Measurements from ENCODE around the gene SLC49A4.

Gene SLC49A4

DNA sequence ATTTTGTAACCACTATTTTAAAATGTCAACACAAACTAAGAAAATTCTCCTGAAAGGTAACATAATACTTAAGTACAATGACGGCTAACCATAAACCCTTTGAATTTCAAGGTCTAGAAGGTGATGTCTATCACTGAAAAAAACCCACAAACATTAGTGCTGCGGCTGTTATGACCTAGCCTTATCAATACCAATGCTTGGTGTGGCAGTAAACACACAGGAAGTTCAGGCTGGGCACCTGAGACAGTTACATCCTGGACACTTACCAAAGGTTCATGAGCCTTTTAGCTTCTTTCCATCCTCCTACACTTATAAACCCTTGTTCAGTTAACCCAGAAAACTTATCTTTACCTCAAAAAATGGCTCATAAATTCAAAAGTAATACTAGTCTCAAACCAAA lies 7.0 kb upstream of the SLC49A4 start:
- DNase-seq, result no peak

DNA sequence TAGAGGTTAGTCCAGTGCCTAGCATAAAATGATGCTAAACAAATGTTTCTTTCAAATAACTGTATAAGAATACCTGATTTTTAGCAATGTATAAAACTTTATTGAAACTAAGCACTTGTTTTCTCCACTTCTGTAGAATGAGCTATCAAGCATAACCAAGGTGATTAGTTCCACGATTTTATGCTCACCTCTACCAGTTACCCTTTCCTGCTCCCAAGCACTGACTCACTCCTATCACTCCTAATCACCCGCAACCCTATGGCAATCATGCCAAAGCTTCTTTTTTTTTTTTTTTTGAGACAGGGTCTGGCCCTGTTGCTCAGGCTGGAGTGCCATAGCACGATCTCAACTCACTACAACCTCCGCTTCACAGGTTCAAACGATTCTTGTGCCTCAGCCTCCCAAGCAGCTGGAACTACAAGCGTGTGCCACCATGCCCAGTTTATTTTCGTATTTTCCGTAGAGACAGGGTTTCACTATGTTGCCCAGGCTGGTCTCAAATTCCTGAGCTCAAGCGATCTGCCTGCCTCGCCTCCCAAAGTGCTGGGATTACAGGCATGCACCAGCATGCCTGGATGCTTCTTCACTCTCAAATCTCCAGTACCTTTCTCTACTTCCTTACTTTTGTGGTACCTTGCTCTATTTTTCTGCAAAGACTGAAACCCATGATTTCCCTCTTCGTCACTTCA lies 5.1 kb upstream of the SLC49A4 start:
- DNase-seq, result no peak

DNA sequence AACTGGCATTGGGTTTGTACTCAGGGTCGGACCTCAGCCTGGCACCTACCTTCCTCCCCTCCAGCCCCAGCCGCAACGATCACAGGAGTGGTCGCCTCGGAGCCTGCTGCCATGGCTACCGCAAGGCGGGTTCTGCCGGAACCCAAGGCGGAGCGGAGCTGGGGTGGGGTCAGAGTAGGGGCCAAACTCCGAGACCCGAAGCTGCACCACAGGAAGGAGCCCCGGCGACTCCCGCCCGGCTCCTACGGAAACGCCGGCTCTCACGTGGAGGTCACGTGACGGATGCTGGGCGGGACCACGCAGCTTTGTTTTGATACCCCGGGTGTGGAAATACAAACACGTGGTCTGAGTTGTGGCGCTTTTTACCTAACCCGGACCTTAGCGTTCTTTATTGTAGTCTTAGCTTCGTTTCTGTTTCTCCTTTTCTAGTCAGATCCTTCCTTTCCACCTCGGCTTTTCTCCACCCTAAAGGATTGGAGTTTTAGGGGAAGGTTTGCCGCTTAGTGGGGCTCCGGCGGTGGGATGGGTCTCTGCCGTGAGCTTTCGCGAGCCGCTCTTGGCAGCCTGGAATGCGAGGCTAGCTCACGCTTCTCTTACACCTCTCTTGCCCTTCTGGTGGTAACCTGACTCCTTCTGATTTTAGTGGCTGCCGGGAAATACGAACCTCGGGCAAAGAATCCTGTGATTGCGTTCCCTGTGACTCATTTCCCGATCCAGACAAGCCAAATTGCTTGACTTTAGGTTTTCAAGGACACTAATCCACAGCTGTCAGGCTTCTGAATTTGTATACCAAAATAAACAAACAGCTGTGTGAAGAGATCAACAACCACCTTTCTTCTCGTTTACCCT lies 1.1 kb upstream of the SLC49A4 start, which contains the start of gene HSPBAP1:
Gene HSPBAP1 (minus strand): TSS at position 264 of the 849 bp plus-strand sequence. CDS start 151 bp downstream, at position 113.
- DNase-seq, result no peak

DNA sequence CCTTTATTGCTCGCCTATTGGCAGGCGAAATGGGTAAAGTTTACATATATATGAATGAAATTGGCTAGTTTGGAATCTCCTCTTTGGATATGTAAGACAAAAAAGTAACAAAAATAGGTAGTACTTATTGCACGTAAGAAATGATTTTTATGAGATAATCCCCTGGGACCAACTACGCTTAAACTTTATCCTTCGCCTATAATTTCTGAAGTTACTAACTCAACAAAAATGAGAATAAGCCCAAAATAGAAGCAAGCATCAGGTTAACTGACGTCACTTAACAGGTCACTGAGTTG lies 438 bp upstream of the SLC49A4 start:
- no peak for DNase-seq

DNA sequence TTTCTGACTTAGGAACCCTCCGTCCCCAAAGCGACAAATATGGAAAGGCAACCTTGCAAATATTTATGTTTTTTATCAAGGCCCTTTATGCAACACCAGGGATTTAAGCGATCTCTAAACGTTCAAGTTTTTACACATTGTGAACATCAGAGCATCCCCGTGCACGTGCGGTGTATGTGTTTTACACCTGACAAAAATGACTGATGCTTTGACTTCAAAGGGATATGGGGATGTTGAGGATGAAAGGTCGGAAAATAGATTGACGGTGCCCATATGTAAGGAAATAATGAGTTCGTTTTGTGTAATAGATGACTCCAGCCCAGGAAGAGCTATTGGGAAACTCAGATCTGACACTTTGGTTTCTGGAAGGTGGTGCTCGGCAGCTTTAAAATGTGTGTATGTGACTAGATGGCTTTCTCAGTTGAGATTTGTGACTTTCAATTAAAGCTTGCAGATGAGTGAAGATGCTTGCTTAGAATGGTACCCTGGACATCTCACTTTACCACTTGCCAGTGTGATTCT lies 866 bp downstream of the SLC49A4 start:
- DNase-seq, result no peak

DNA sequence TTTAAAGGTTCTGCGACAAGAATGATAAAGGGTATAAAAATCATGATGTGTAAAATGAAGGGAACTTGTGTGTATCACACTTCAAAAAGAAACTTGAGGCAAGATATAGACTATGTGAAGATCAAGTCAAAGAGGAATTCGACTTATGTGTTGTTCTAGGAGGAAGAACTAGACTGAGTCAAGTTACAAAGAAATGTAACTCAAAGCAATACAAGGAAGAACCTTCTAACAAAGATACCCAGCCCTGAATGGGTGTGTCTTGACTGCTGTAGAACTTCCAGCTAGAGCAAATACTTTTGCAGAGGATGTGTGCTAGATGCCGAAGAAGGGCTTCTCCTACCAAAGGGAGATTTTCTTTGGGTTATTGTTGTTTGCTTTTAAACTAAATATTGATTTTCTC lies 2.4 kb downstream of the SLC49A4 start:
- no peak for DNase-seq

- DNase-seq, result no peak
Measured at GRCh38 chr3:122799322-122799721, 4.5 kb downstream of the SLC49A4 start.

DNA sequence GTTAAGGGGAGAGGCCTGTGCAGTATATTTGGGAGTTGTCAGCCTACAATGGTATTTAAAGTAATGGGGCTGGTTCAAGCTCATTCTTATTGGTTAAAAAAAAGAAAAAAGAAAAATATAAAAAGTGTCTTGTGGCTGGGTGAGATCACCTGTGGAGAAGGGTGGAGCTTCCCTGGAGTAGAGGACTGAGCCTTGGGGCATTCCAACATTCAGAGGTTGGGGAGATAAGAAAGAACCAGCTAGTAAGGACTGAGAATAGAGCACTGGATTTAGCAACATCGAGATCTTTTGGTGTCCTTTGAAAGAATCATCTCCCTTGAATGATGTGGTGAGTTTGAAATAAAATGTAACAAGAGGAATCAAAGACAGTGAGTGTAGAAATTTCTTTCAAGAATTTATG lies 5.2 kb downstream of the SLC49A4 start:
- DNase-seq, result no peak

DNA sequence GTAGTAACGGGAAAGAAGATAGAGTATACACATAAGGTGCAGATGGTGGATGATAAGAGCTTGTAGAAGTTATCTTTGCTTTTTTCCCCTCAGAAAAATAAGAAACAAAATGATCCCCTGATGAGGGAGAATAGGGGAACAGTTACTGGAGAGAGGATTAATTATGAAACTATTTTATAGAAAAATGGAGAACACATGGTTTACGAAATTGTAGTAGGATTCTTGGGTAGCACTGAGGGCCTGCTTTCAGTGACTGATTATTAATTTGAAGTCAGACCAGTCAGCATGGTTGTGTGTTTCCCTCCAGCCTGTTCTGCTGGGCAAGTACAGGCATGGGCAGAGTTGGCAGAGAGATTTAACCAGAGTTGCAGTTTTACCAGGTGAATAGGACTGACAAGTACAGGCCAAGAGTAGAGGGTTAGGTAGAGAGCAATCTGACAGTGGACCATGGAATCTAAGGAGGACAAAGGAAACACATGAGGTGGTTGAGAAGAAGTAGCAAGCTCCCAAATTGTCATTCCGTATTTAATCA lies 5.9 kb downstream of the SLC49A4 start:
- DNase-seq, result no peak

DNA sequence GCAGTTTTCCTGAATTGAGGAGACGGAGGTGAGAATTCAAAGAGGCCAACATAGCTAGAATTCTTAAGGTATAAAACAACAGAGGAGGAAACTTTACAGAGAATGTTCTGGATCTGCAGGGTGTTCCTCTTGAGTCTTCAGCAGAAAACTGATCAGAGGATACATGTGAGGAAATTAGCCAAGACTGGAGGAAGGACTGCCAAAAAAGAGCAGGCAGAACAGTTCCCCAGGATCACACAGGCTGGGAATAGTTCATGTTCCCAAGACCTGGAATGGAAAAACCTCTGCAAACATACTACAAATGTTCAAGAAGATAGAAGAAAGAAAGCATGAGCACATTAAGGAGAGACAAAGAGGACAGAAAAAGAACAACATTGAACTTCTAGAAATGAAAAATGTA lies 7.5 kb downstream of the SLC49A4 start:
- DNase-seq, result no peak

- DNase-seq, result no peak
Measured at GRCh38 chr3:122803977-122804376, 9.1 kb downstream of the SLC49A4 start.

DNA sequence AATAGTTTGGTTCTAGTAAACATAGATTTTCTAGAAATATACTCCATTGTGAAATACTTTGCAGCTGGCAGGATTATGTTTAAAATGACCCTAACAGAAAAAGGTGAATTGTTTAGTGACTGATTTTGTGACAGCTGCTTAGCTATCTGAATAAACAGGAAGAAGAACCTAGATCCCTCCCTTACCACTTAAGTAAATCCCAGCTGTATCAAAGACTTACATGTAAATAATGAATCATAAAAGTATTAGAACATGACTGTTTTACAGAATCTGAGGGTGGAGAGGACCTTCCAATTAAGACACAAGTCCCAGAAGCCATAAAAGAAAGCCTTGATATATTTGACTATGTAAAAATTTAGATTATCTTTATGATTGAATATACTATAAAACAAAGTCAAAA lies 15.9 kb downstream of the SLC49A4 start:
- no peak for DNase-seq

GRCh38 chr3:122816587-122816986 lies 21.7 kb downstream of the SLC49A4 start:
- DNase-seq, result no peak

DNA sequence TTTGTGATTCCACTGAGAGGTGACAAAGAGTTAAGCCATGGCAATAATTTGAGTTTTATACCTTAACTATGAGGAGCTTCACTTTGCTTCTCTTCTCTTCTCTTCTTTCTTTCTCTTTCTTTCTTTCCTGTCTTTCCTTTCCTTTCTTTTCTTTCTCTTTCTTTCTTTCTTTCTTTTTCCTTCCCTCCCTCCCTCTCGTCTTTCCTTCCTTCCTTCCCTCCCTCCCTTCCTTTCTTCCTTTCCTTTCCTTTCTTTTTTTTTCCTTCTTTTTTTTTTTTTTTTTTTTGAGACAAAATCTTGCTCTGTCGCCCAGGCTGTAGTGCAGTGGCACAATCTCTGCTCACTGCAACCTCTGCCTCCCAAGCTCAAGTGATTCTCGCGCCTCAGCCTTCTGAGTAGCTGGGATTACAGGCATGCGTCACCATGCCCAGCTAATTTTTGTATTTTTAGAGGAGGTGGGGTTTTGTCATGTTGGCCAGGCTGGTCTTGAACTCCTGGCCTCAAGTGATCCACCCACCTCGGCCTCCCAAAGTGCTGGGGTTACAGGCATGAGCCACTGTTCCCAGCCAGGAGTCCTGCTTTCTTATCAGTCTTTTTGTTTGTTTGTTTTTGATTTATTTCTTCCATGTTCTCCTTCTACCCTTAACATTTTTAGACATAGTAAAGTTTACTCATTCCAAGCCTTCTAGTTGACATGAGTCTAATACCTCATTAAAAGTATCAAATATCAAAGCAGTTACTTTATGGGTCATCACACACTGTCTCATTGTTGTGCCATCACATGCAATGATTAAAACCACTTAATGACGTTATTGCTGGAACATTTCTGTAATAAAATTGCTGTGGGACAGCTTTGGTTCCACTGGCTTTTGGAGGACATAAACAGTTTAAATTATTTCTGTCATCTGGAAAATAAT lies 29.9 kb downstream of the SLC49A4 start:
- DNase-seq, result no peak

DNA sequence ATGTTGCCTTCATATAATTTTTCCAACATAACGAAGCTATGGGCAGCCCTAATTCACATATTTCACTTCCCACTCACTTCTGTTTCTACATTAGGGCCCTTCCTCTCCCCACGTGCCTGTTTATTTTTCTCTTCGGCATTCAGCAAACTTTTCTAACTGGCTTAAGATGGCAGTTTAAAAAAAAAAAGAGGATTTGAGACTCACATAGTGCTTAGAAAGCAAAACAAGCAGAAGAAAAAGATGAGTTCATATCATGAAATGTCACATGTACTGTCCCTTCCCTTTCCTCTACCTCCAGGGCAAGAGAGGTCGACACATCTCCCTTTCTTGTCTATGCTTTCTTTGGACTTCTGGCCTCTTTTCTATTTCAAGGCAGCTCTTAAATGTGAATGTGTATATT lies 30.6 kb downstream of the SLC49A4 start:
- DNase-seq, result no peak

- no peak for DNase-seq
Measured at GRCh38 chr3:122826278-122826677, 31.4 kb downstream of the SLC49A4 start.

DNA sequence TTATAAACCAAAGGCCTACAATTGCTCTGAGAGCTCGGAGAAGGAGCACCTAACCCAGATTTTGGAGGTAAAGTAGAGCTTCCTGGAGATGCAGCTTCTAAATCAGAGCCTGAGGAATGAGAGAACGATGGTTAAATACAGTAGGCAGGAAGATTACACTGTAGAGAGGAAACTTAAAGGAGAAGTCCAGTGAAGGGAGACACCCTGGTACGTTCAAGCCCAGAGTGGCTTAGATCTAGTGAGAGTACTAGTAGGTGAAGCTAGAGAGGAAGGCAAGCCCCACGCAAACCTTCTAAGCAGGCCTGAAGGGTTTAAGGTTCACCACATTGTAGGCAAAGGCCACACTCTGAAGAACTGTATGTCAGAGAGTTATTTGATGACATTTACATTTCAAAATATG lies 33.4 kb downstream of the SLC49A4 start:
- DNase-seq, result no peak

GRCh38 chr3:122835590-122835989 lies 40.7 kb downstream of the SLC49A4 start:
- no peak for DNase-seq

- no peak for DNase-seq
Measured at GRCh38 chr3:122843604-122844003, 48.7 kb downstream of the SLC49A4 start.

DNA sequence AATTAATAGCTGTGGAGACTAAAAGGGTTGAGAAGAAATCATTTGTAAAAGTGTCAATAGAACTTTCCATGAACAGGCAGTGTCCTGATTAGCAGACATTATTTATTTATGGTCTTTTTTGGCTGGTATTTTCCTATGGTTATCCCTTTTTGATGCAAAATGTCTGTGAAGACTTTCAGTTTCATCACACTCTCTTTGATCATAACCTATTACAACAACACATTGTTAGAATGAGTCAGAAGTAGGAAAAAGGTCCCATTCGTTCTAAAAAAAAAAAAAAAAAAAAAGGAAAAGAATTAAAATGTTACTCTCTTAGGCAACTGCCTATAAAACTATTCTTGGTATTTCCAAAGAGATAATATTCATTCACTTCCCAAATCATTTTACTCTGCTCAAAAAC lies 62.1 kb downstream of the SLC49A4 start:
- no peak for DNase-seq

- no peak for DNase-seq
Measured at GRCh38 chr3:122858373-122858772, 63.5 kb downstream of the SLC49A4 start.

GRCh38 chr3:122859021-122859805 lies 64.3 kb downstream of the SLC49A4 start:
- no peak for DNase-seq
